HEK293 (cell line): ENCODE data around the gene CNKSR3.

ENCODE experiments used
- IKZF3 ChIP-seq: fragments of 450-650 bp; IDR thresholded peaks from 2 replicates; pipeline ENCODE4 v1.5.0; 2018; ENCODE audit warnings: missing biosample characterization, mild to moderate bottlenecking, missing genetic modification characterization, moderate library complexity
- KLF16 ChIP-seq: fragments of 450-650 bp; formaldehyde crosslinking; IDR thresholded peaks from 2 replicates; pipeline ENCODE4 v1.5.1; 2017; ENCODE audit warnings: missing biosample characterization, missing genetic modification characterization
- YY1 ChIP-seq: fragments of 450-650 bp; formaldehyde crosslinking; IDR thresholded peaks from 2 replicates; pipeline ENCODE4 v1.5.1; 2018; ENCODE audit warnings: missing biosample characterization, missing genetic modification characterization
- ZBTB8A ChIP-seq: fragments of 450-650 bp; formaldehyde crosslinking; IDR thresholded peaks from 2 replicates; pipeline ENCODE4 v1.5.1; 2016; ENCODE audit warnings: missing biosample characterization, missing genetic modification characterization
- ZNF114 ChIP-seq: fragments of 450-650 bp; formaldehyde crosslinking; IDR thresholded peaks from 2 replicates; pipeline ENCODE4 v1.5.0; 2017; ENCODE audit warnings: missing biosample characterization, missing genetic modification characterization
- ZNF138 ChIP-seq: fragments of 450-650 bp; formaldehyde crosslinking; IDR thresholded peaks from 2 replicates; pipeline ENCODE4 v1.5.1; 2016; ENCODE audit warnings: missing biosample characterization, missing genetic modification characterization, borderline replicate concordance
- ZNF423 ChIP-seq: fragments of 450-650 bp; formaldehyde crosslinking; IDR thresholded peaks from 2 replicates; pipeline ENCODE4 v1.5.1; 2016; ENCODE audit warnings: missing biosample characterization, missing genetic modification characterization
- ZNF843 ChIP-seq: fragments of 450-650 bp; formaldehyde crosslinking; IDR thresholded peaks from 2 replicates; pipeline ENCODE4 v1.5.1; 2016; ENCODE audit warnings: missing biosample characterization, missing genetic modification characterization
- TF ChIP-seq, protein P1 (sequence below): fragments of 450-650 bp; formaldehyde crosslinking; IDR thresholded peaks from 2 replicates; pipeline ENCODE4 v1.5.1; 2016; ENCODE audit warnings: missing biosample characterization, missing genetic modification characterization
- TF ChIP-seq, protein P2 (sequence below): fragments of 450-650 bp; formaldehyde crosslinking; IDR thresholded peaks from 2 replicates; pipeline ENCODE4 v1.5.1; 2016; ENCODE audit warnings: missing biosample characterization, missing genetic modification characterization
- TF ChIP-seq, protein P3 (sequence below): fragments of 450-650 bp; formaldehyde crosslinking; IDR thresholded peaks from 2 replicates; pipeline ENCODE4 v1.5.1; 2016; ENCODE audit warnings: missing biosample characterization, missing genetic modification characterization
- TF ChIP-seq, protein P4 (sequence below): fragments of 450-650 bp; formaldehyde crosslinking; IDR thresholded peaks from 2 replicates; pipeline ENCODE4 v1.5.1; 2017; ENCODE audit warnings: missing biosample characterization, mild to moderate bottlenecking, missing genetic modification characterization, moderate library complexity
- TF ChIP-seq, protein P5 (sequence below): fragments of 450-650 bp; formaldehyde crosslinking; IDR thresholded peaks from 2 replicates; pipeline ENCODE4 v1.5.1; 2016; ENCODE audit warnings: missing biosample characterization, missing genetic modification characterization
- TF ChIP-seq, protein P6 (sequence below): fragments of 450-650 bp; formaldehyde crosslinking; IDR thresholded peaks from 2 replicates; pipeline ENCODE4 v1.5.1; 2016; ENCODE audit warnings: missing biosample characterization, missing genetic modification characterization

DNA sequence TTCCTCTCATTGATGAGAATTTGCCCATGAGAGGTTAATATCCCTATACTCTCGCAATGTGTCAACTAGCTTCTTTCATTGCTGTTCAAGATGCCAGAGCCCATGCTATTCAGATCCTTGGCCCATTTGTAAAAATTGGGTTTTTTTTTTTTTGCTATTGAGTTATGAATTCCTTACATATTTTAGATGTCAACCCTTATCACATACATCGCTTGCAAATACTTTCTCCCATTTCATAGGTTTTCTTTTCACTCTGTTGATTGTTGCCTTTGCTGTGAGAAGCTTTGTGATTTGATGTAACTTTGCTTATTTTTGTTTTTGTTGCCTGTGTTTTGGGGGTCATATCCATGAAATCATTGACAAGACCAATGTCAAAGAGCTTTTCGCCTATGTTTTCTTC, 121.7 kb downstream of the CNKSR3 start:
- TF ChIP-seq, protein P1, sequence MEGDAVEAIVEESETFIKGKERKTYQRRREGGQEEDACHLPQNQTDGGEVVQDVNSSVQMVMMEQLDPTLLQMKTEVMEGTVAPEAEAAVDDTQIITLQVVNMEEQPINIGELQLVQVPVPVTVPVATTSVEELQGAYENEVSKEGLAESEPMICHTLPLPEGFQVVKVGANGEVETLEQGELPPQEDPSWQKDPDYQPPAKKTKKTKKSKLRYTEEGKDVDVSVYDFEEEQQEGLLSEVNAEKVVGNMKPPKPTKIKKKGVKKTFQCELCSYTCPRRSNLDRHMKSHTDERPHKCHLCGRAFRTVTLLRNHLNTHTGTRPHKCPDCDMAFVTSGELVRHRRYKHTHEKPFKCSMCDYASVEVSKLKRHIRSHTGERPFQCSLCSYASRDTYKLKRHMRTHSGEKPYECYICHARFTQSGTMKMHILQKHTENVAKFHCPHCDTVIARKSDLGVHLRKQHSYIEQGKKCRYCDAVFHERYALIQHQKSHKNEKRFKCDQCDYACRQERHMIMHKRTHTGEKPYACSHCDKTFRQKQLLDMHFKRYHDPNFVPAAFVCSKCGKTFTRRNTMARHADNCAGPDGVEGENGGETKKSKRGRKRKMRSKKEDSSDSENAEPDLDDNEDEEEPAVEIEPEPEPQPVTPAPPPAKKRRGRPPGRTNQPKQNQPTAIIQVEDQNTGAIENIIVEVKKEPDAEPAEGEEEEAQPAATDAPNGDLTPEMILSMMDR (tag by site-specific recombination) = no peak
- TF ChIP-seq ZBTB8A (no peak), ZNF138 (tag by site-specific recombination) (no peak), IKZF3 (no peak), ZNF843 (tag by site-specific recombination) (no peak), KLF16 (tag by site-specific recombination) (no peak), ZNF423 (no peak), YY1 (no peak), ZNF114 (tag by site-specific recombination) (no peak)
- TF ChIP-seq, protein P2, sequence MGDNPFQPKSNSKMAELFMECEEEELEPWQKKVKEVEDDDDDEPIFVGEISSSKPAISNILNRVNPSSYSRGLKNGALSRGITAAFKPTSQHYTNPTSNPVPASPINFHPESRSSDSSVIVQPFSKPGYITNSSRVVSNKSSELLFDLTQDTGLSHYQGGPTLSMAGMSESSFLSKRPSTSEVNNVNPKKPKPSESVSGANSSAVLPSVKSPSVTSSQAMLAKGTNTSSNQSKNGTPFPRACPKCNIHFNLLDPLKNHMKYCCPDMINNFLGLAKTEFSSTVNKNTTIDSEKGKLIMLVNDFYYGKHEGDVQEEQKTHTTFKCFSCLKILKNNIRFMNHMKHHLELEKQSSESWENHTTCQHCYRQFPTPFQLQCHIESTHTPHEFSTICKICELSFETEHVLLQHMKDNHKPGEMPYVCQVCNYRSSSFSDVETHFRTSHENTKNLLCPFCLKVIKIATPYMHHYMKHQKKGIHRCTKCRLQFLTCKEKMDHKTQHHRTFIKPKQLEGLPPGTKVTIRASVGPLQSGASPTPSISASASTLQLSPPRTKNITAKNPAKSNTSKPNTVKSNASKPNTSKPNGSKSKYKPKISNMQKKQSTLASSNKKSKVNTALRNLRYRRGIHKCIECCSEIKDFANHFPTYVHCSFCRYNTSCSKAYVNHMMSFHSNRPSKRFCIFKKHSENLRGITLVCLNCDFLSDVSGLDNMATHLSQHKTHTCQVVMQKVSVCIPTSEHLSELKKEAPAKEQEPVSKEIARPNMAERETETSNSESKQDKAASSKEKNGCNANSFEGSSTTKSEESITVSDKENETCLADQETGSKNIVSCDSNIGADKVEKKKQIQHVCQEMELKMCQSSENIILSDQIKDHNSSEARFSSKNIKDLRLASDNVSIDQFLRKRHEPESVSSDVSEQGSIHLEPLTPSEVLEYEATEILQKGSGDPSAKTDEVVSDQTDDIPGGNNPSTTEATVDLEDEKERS = no peak
- TF ChIP-seq, protein P3, sequence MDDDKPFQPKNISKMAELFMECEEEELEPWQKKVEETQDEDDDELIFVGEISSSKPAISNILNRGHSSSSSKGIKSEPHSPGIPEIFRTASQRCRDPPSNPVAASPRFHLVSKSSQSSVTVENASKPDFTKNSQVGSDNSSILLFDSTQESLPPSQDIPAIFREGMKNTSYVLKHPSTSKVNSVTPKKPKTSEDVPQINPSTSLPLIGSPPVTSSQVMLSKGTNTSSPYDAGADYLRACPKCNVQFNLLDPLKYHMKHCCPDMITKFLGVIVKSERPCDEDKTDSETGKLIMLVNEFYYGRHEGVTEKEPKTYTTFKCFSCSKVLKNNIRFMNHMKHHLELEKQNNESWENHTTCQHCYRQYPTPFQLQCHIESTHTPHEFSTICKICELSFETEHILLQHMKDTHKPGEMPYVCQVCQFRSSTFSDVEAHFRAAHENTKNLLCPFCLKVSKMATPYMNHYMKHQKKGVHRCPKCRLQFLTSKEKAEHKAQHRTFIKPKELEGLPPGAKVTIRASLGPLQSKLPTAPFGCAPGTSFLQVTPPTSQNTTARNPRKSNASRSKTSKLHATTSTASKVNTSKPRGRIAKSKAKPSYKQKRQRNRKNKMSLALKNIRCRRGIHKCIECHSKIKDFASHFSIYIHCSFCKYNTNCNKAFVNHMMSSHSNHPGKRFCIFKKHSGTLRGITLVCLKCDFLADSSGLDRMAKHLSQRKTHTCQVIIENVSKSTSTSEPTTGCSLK (tag by site-specific recombination) = no peak
- TF ChIP-seq, protein P4, sequence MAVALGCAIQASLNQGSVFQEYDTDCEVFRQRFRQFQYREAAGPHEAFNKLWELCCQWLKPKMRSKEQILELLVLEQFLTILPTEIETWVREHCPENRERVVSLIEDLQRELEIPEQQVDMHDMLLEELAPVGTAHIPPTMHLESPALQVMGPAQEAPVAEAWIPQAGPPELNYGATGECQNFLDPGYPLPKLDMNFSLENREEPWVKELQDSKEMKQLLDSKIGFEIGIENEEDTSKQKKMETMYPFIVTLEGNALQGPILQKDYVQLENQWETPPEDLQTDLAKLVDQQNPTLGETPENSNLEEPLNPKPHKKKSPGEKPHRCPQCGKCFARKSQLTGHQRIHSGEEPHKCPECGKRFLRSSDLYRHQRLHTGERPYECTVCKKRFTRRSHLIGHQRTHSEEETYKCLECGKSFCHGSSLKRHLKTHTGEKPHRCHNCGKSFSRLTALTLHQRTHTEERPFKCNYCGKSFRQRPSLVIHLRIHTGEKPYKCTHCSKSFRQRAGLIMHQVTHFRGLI (tag by site-specific recombination) = no peak
- TF ChIP-seq, protein P5, sequence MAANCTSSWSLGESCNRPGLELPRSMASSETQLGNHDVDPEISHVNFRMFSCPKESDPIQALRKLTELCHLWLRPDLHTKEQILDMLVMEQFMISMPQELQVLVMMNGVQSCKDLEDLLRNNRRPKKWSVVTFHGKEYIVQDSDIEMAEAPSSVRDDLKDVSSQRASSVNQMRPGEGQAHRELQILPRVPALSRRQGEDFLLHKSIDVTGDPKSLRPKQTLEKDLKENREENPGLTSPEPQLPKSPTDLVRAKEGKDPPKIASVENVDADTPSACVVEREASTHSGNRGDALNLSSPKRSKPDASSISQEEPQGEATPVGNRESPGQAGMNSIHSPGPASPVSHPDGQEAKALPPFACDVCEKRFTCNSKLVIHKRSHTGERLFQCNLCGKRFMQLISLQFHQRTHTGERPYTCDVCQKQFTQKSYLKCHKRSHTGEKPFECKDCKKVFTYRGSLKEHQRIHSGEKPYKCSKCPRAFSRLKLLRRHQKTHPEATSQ (tag by site-specific recombination) = no peak
- TF ChIP-seq, protein P6, sequence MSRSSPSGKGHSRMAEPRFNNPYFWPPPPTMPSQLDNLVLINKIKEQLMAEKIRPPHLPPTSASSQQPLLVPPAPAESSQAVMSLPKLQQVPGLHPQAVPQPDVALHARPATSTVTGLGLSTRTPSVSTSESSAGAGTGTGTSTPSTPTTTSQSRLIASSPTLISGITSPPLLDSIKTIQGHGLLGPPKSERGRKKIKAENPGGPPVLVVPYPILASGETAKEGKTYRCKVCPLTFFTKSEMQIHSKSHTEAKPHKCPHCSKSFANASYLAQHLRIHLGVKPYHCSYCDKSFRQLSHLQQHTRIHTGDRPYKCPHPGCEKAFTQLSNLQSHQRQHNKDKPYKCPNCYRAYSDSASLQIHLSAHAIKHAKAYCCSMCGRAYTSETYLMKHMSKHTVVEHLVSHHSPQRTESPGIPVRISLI (tag by site-specific recombination) = no peak
